HG03066 (cell line): ENCODE data around the gene SERTAD2.
A peak's percentile ranks its signal among the peaks of the same experiment; 100 is the strongest.

Source experiments
- ATAC-seq: cut with Tn5 transposase; IDR thresholded peaks from one replicate; pipeline ENCODE4 v1.9.1; 2021; ENCODE audit warnings: low read depth; ENCODE audit not compliant: unreplicated experiment

The SERTAD2 gene

GRCh38 chr2:64594226-64594989, 59.3 kb downstream of the SERTAD2 start:
- no peak for ATAC-seq

DNA sequence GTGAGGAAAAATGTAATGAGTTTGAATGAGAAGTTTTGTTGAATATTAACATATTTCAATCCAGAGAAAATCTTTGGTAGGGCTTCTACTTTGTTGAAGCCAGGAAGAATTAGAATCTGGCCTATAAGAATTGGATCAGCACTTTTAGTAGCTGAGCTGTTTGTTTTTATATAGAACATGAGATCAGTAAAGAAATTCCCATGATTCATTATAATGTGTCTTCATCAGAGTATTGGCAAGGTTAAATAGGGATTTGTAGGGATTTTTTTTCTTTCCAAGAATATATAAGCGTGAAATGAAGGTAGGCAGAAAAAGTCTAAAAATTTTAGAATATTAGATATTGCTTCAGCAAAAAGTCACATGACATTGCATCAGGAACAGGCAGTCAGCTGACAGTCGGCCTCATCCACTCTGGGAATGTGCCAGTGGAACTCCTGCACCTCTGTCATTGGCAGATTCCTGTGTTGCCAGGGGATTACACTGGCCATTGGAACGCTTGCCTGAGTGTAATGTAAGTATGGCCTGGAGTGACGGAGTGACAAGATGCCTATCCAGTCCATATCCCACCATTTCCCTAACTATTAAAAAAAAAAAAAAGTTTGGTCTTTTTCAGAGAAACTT, 60.6 kb downstream of the SERTAD2 start:
- no peak for ATAC-seq

DNA sequence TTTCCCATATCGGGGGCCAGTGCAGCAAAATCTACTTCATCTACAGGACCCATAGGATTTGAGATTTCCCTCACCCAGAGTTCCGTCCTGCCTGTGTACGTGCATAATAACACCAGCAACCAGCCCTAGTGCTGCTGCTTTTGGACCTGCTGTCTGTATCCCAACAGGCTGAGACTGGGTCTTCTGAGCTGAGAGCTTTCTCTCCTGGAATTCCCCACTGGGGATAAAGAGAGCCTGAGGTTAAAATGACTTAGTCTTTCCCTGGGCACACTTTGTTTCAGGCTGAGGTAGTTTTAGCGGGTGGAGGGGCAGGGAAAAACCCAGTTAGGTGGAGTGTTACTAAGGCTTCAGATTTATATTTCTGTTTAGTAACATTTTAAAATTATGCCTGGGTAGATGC, 62.5 kb downstream of the SERTAD2 start:
- no peak for ATAC-seq

- ATAC-seq, result no peak
Observed at GRCh38 chr2:64587561-64587960, 66.2 kb downstream of the SERTAD2 start.

DNA sequence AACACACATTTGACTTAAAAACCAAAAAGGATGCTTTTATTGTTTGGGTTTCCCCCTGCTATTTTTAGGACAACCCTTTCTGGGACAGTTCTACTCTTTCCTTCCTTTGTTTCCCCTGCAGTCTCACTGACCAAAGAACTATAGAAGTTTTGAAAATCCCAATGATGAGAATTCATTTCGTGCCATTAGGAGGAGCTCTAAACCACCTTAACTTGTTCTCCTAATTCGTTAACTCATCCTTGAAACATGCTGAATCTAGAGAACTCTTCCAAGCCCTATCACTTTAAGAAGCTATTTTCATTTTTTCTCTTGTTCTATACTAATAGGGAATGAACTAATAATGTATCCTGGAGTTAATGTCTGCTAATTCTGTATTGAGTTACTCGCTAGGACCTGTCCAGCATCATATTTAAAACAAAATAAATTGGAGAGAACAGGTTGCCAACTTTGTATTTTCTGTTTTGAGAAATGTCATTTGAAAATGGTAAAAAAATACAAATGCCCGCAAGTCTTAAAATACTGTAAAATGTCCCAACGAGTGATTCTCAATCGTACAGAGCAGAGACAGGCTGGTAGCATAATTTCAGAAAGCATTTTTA, 66.7 kb downstream of the SERTAD2 start:
- ATAC-seq, result no peak

DNA sequence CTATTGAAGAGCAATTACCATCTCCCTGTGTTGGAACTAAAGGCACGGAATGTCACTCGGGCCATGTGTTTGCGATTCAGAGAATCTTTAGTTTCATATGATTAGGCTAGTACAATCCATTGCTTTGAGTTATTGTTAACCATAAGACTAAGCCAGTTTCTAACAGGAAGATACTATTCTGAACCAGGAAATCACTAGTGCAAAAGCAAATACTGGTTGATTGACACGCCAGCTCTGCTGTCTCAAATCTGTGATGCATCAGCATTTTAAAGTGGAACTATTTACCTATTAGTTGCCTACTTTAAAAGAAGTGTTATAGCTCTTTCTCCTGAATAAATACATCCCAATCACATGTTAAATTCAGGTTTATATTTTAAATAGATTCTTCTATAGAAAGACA, 67.7 kb downstream of the SERTAD2 start:
- ATAC-seq, result no peak

- peak; percentile 83 for ATAC-seq
Observed at GRCh38 chr2:64582774-64583340, 70.9 kb downstream of the SERTAD2 start.

- ATAC-seq, result no peak
Observed at GRCh38 chr2:64581777-64582539, 71.8 kb downstream of the SERTAD2 start.
